ENCODE measurements around the gene GSG1L. TPM values are rescaled to one million over a fixed set of nuclear protein-coding genes. Genes with fewer than 3 reads are reported as not detected.

The GSG1L gene
- total RNA-seq, 1 donor from 2014 or later, result 1.4 TPM

GRCh38 chr16:27819356-27819755 lies 244.2 kb downstream of the GSG1L start:
- H3K4me3 Mint-ChIP-seq, result no peak overlapping the region
- H3K9me3 Mint-ChIP-seq, result no peaks in the 10 kb centered on the region
- no peaks in the 10 kb centered on the region for H3K36me3 Mint-ChIP-seq
- no peak for TF ChIP-seq CTCF (conservative IDR thresholded peaks at IDR 0.05)
- no peak overlapping the region for H3K27ac Mint-ChIP-seq
- H3K27me3 Mint-ChIP-seq, result peaks cover 16% of the 10 kb centered on the region
- H3K4me1 Mint-ChIP-seq (ENCODE audit: unreplicated experiment), result peaks cover 13% of the 10 kb centered on the region
- DNase-seq (ENCODE audit: extremely low spot score, unreplicated experiment), result no peak

GRCh38 chr16:27818246-27818645 lies 245.3 kb downstream of the GSG1L start:
- Mint-ChIP-seq H3K9me3 (no peaks in the 10 kb centered on the region), H3K27ac (no peak overlapping the region), H3K36me3 (no peaks in the 10 kb centered on the region), H3K27me3 (peaks cover 16% of the 10 kb centered on the region), H3K4me3 (no peak overlapping the region), H3K4me1 (ENCODE audit: unreplicated experiment) (peaks cover 13% of the 10 kb centered on the region)
- no peak for DNase-seq (ENCODE audit: extremely low spot score, unreplicated experiment)
- no peak for TF ChIP-seq CTCF (conservative IDR thresholded peaks at IDR 0.05)

DNA sequence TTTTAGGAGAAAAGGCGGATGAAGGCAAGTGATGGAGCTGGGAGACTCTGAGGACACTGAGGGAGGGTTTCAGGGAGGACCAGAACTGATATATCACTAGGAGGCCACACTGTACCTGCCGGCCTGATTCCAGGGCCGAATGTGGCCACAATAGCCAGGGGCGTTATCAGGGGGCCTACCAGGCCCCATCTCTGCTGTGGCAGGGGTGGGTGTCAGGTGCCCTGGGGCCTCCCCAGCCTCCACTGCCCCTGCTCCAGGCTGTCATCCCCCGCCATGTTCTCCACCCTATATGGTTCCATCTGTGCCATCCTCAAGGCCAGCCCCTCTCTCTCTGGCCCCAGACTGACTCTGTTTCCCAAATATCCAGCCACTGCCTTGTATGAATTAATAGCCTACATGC lies 246.5 kb downstream of the GSG1L start:
- no peak overlapping the region for H3K27ac Mint-ChIP-seq
- no peaks in the 10 kb centered on the region for H3K36me3 Mint-ChIP-seq
- H3K27me3 Mint-ChIP-seq, result peaks cover 16% of the 10 kb centered on the region
- no peaks in the 10 kb centered on the region for H3K9me3 Mint-ChIP-seq
- no peak for DNase-seq (ENCODE audit: extremely low spot score, unreplicated experiment)
- no peak overlapping the region for H3K4me3 Mint-ChIP-seq
- peaks cover 7% of the 10 kb centered on the region for H3K4me1 Mint-ChIP-seq (ENCODE audit: unreplicated experiment)
- TF ChIP-seq CTCF (conservative IDR thresholded peaks at IDR 0.05), result no peak

- TF ChIP-seq CTCF (conservative IDR thresholded peaks at IDR 0.05), result no peak
- Mint-ChIP-seq H3K4me1 (ENCODE audit: unreplicated experiment) (peaks cover 7% of the 10 kb centered on the region), H3K27me3 (peaks cover 16% of the 10 kb centered on the region), H3K36me3 (no peaks in the 10 kb centered on the region), H3K27ac (no peak overlapping the region), H3K9me3 (no peaks in the 10 kb centered on the region), H3K4me3 (no peak overlapping the region)
- DNase-seq (ENCODE audit: extremely low spot score, unreplicated experiment), result no peak
These were observed 247.0 kb downstream of the GSG1L start for GRCh38 chr16:27816561-27816960.

DNA sequence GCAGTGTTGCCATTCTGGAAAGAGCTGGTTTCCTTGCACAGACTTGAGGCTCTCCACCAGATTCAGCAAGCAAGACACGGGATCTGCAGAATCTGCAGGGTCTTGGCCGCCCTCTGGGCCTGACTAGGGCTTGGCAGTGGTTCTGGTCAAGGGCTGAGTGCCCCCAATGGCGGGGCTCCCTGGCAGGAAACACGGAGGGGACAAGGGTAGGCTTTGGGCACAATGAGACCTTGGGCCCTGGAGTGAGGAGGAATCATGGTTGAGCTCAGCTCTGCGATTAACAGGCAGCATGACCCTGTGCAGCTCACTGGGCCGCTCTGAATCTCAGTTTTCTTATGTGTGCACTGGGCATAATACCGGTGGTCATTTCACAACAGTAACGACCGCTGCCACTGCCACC lies 249.9 kb downstream of the GSG1L start:
- Mint-ChIP-seq H3K27me3 (peaks cover 10% of the 10 kb centered on the region), H3K27ac (no peak overlapping the region)
- DNase-seq (ENCODE audit: extremely low spot score, unreplicated experiment), result no peak

More for the DNA sequence above, 249.9 kb downstream of the GSG1L start:
- Mint-ChIP-seq H3K4me1 (ENCODE audit: unreplicated experiment) (peaks cover 7% of the 10 kb centered on the region), H3K36me3 (no peaks in the 10 kb centered on the region), H3K4me3 (no peak overlapping the region), H3K9me3 (no peaks in the 10 kb centered on the region)
- no peak for TF ChIP-seq CTCF (conservative IDR thresholded peaks at IDR 0.05)
